Measurements from ENCODE around the gene AGER.
"Not testable (repeated sequence)": the region's sequence is repeated elsewhere in the genome, so short reads cannot be mapped to it uniquely, and the experiment has no call there.

Gene AGER

GRCh38 chr6:32147401-32148132, 36.5 kb downstream of the AGER start:
- DNase-seq (ENCODE audit: insufficient read length, low spot score) = no peak
- TF ChIP-seq POLR2A (IDR thresholded peaks at IDR 0.05; ENCODE audit: low read depth, low read length) = no peak
- no peak for FAIRE-seq

- FAIRE-seq = no peak
- TF ChIP-seq POLR2A (IDR thresholded peaks at IDR 0.05; ENCODE audit: low read depth, low read length) = no peak
- DNase-seq (ENCODE audit: insufficient read length, low spot score) = no peak
These were observed 37.4 kb downstream of the AGER start for GRCh38 chr6:32146687-32147086.

GRCh38 chr6:32146287-32146686, 37.8 kb downstream of the AGER start:
- TF ChIP-seq POLR2A (IDR thresholded peaks at IDR 0.05; ENCODE audit: low read depth, low read length) = no peak
- DNase-seq (ENCODE audit: insufficient read length, low spot score) (no peak), FAIRE-seq (no peak)

- FAIRE-seq; DNase-seq (ENCODE audit: insufficient read length, low spot score): not testable (repeated sequence)
These were observed 39.8 kb downstream of the AGER start for GRCh38 chr6:32144238-32144637.

- FAIRE-seq (no peak), DNase-seq (ENCODE audit: insufficient read length, low spot score) (no peak)
- no peak for TF ChIP-seq POLR2A (IDR thresholded peaks at IDR 0.05; ENCODE audit: low read depth, low read length)
These were observed 43.5 kb downstream of the AGER start for GRCh38 chr6:32140420-32141046.

- DNase-seq (ENCODE audit: insufficient read length, low spot score) = no peak
- no peak for FAIRE-seq
- TF ChIP-seq POLR2A (IDR thresholded peaks at IDR 0.05; ENCODE audit: low read depth, low read length) = no peak
These were observed 44.5 kb downstream of the AGER start for GRCh38 chr6:32139590-32139989.

GRCh38 chr6:32137454-32137853, 46.6 kb downstream of the AGER start:
- FAIRE-seq (no peak), DNase-seq (ENCODE audit: insufficient read length, low spot score) (no peak)
- TF ChIP-seq POLR2A (IDR thresholded peaks at IDR 0.05; ENCODE audit: low read depth, low read length) = no peak

- DNase-seq (ENCODE audit: insufficient read length, low spot score) (no peak), FAIRE-seq (no peak)
- no peak for TF ChIP-seq POLR2A (IDR thresholded peaks at IDR 0.05; ENCODE audit: low read depth, low read length)
These were observed 50.3 kb downstream of the AGER start for GRCh38 chr6:32133786-32134185.

GRCh38 chr6:32132110-32132509, 51.9 kb downstream of the AGER start:
- TF ChIP-seq POLR2A (IDR thresholded peaks at IDR 0.05; ENCODE audit: low read depth, low read length) = no peak
- DNase-seq (ENCODE audit: insufficient read length, low spot score) = no peak
- no peak for FAIRE-seq

GRCh38 chr6:32131439-32131948, 52.6 kb downstream of the AGER start:
- FAIRE-seq (no peak), DNase-seq (ENCODE audit: insufficient read length, low spot score) (no peak)
- TF ChIP-seq POLR2A (IDR thresholded peaks at IDR 0.05; ENCODE audit: low read depth, low read length) = no peak

All from H54 (cell line).